HepG2 (cell line): ENCODE data around the gene PRCD. TPM values are rescaled to one million over a fixed set of nuclear protein-coding genes. Genes with fewer than 3 reads are reported as not detected.
A peak's percentile ranks its signal among the peaks of the same experiment; 100 is the strongest.

Experiments
- ARID2 ChIP-seq: sonication (generic); formaldehyde crosslinking; IDR thresholded peaks from 2 replicates; pipeline ENCODE4 v1.8.1; 2022; ENCODE audit warnings: mild to moderate bottlenecking, missing genetic modification reagents, borderline replicate concordance
- CCAR2 ChIP-seq: fragments of 200-400 bp; formaldehyde crosslinking; optimal IDR thresholded peaks from 2 replicates; pipeline ENCODE3; 2018; ENCODE audit warnings: low read depth, mild to moderate bottlenecking, low read length, moderate library complexity
- FIP1L1 ChIP-seq: fragments of 200-400 bp; formaldehyde crosslinking; IDR thresholded peaks from 2 replicates; pipeline ENCODE4 v1.6.1; 2018; ENCODE audit warnings: low read depth, mild to moderate bottlenecking, low read length, moderate library complexity, borderline replicate concordance; ENCODE audit not compliant: insufficient read depth
- FLYWCH1 ChIP-seq: sonication (generic); formaldehyde crosslinking; IDR thresholded peaks from 2 replicates; pipeline ENCODE4 v1.8.1; 2023; ENCODE audit warnings: mild to moderate bottlenecking, missing genetic modification reagents
- FOSL1 ChIP-seq: sonication (generic); formaldehyde crosslinking; IDR thresholded peaks from 2 replicates; pipeline ENCODE4 v1.9.0; 2021; ENCODE audit warnings: missing genetic modification reagents, borderline replicate concordance
- HES4 ChIP-seq: sonication (generic); formaldehyde crosslinking; IDR thresholded peaks from 2 replicates; pipeline ENCODE4 v1.9.0; 2021; ENCODE audit warnings: mild to moderate bottlenecking, missing genetic modification reagents, borderline replicate concordance
- HOXA7 ChIP-seq: sonication (generic); formaldehyde crosslinking; IDR thresholded peaks from 2 replicates; pipeline ENCODE4 v1.8.1; 2022; ENCODE audit warnings: mild to moderate bottlenecking, missing genetic modification reagents, moderate library complexity
- LCORL ChIP-seq, 2 experiments: fragments of 450-650 bp in 1 of 2; sonication (generic) in 1 of 2; formaldehyde crosslinking in 1 of 2; IDR thresholded peaks; 2 replicates each; pipeline versions ENCODE4 v1.5.0 to v1.6.1; 2017 to 2020; ENCODE audit warnings: antibody characterized with exemption in 1 of 2, missing genetic modification reagents in 1 of 2
- MAFF ChIP-seq: IDR thresholded peaks from 2 replicates; pipeline ENCODE4 v1.6.1; 2011; ENCODE audit warnings: low read depth, low read length, improper control_type of control experiment
- POLR2G ChIP-seq: fragments of 200-400 bp; formaldehyde crosslinking; IDR thresholded peaks from 2 replicates; pipeline ENCODE4 v1.6.1; 2018; ENCODE audit warnings: mild to moderate bottlenecking, low read depth, low read length, moderate library complexity
- REXO4 ChIP-seq: sonication (generic); formaldehyde crosslinking; IDR thresholded peaks from 2 replicates; pipeline ENCODE4 v1.8.0; 2022; ENCODE audit warnings: missing genetic modification reagents, mild to moderate bottlenecking, borderline replicate concordance
- SRSF4 ChIP-seq: fragments of 200-400 bp; formaldehyde crosslinking; IDR thresholded peaks from one replicate; pipeline ENCODE4 v1.6.1; 2018; ENCODE audit warnings: mild to moderate bottlenecking, low read depth, low read length, moderate library complexity; ENCODE audit not compliant: poor library complexity, severe bottlenecking
- XBP1 ChIP-seq: sonication (generic); formaldehyde crosslinking; IDR thresholded peaks from 2 replicates; pipeline ENCODE4 v1.5.0; 2020; ENCODE audit warnings: missing genetic modification reagents
- ZFP41 ChIP-seq: sonication (generic); formaldehyde crosslinking; IDR thresholded peaks from 2 replicates; pipeline ENCODE4 v1.4.0; 2020; ENCODE audit warnings: mild to moderate bottlenecking, missing genetic modification reagents, borderline replicate concordance
- ZNF263 ChIP-seq: sonication (generic); formaldehyde crosslinking; IDR thresholded peaks from 2 replicates; pipeline ENCODE4 v1.4.0; 2020; ENCODE audit warnings: missing genetic modification reagents
- polyA plus RNA-seq, 8 experiments: library from polyadenylated mRNA; depleted of rRNA in 3 of 8; stranded (reverse) in 7 of 8; unstranded in 1 of 8; fragments of >200 nt; fragmentation: Illumina TruSeq in 4 of 8; extraction: Trizol in 4 of 8; gene quantifications; 2 replicates each; pipeline versions ENCODE4 v1.2.1 to v1.2.3, GENCODE V29; 2011 to 2016; ENCODE audit warnings: low read depth in 4 of 8, missing spikeins in 1 of 8, mixed read lengths in 1 of 8; ENCODE audit not compliant: insufficient read depth in 1 of 8
- total RNA-seq, 5 experiments: library from RNA; depleted of rRNA; stranded (reverse); fragments of >200 nt; fragmentation: Illumina TruSeq; extraction: Trizol; gene quantifications; 2 replicates each; pipeline ENCODE4 v1.2.3, GENCODE V29; 2016; ENCODE audit warnings: low read depth in 1 of 5
- TF ChIP-seq, protein P1 (sequence below): sonication (generic); formaldehyde crosslinking; IDR thresholded peaks from 2 replicates; pipeline ENCODE4 v1.4.0; 2020; ENCODE audit warnings: missing genetic modification reagents, mild to moderate bottlenecking, borderline replicate concordance
- TF ChIP-seq, protein P2 (sequence below): sonication (generic); formaldehyde crosslinking; conservative IDR thresholded peaks from 2 replicates; pipeline ENCODE4 v1.8.0; 2022; ENCODE audit warnings: low read depth, missing genetic modification reagents
- TF ChIP-seq, protein P3 (sequence below): sonication (generic); formaldehyde crosslinking; IDR thresholded peaks from 2 replicates; pipeline ENCODE4 v1.5.0; 2020; ENCODE audit warnings: missing genetic modification reagents
- TF ChIP-seq, protein P4 (sequence below): sonication (generic); formaldehyde crosslinking; IDR thresholded peaks from 2 replicates; pipeline ENCODE4 v1.4.0; 2020; ENCODE audit warnings: missing genetic modification reagents
- TF ChIP-seq, protein P5 (sequence below): sonication (generic); formaldehyde crosslinking; IDR thresholded peaks from 2 replicates; pipeline ENCODE4 v1.4.0; 2020; ENCODE audit warnings: low read depth, mild to moderate bottlenecking, missing genetic modification reagents

The PRCD gene
- total and polyA plus RNA-seq, 2 of the 13 experiments (the other 11 are each of a cell fraction or from before 2014, with no cell fraction given), result 0.51 TPM; not detected in 1

DNA sequence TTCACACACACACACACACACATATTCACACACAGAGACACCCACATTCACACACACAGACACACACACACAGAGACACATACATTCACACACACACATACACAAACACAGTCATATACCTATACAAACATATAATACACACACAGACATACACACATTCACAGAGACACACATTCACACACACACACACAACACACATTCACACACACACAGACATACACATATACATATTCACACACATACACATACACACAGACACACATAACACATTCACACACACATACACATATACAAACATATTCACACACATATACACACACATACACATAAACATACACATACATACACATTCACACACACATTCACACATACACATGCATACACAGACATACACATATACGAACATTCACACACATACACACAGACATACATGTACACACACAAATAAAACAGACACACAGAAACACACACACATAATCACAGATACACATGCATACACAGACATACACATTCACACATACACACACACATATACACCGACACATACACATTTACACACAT is 7.9 kb downstream of the PRCD start (continued):
- TF ChIP-seq ZFP41 (CRISPR knock-in tag), result no peak
- peak; percentile 56; the same call in 1 of the 2 replicates for TF ChIP-seq LCORL (IDR thresholded peaks at IDR 0.05)
- no peak for TF ChIP-seq LCORL (CRISPR knock-in tag; IDR thresholded peaks at IDR 0.05)
- TF ChIP-seq, protein P1, sequence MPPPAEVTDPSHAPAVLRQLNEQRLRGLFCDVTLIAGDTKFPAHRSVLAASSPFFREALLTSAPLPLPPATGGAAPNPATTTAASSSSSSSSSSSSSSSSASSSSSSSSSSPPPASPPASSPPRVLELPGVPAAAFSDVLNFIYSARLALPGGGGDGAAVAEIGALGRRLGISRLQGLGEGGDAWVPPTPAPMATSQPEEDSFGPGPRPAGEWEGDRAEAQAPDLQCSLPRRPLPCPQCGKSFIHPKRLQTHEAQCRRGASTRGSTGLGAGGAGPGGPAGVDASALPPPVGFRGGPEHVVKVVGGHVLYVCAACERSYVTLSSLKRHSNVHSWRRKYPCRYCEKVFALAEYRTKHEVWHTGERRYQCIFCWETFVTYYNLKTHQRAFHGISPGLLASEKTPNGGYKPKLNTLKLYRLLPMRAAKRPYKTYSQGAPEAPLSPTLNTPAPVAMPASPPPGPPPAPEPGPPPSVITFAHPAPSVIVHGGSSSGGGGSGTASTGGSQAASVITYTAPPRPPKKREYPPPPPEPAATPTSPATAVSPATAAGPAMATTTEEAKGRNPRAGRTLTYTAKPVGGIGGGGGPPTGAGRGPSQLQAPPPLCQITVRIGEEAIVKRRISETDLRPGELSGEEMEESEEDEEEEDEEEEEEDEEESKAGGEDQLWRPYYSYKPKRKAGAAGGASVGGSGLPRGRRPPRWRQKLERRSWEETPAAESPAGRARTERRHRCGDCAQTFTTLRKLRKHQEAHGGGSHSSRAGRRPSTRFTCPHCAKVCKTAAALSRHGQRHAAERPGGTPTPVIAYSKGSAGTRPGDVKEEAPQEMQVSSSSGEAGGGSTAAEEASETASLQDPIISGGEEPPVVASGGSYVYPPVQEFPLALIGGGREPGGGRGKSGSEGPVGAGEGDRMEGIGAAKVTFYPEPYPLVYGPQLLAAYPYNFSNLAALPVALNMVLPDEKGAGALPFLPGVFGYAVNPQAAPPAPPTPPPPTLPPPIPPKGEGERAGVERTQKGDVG (CRISPR knock-in tag), result no peak
- TF ChIP-seq XBP1 (CRISPR knock-in tag), result no peak
- TF ChIP-seq, protein P2, sequence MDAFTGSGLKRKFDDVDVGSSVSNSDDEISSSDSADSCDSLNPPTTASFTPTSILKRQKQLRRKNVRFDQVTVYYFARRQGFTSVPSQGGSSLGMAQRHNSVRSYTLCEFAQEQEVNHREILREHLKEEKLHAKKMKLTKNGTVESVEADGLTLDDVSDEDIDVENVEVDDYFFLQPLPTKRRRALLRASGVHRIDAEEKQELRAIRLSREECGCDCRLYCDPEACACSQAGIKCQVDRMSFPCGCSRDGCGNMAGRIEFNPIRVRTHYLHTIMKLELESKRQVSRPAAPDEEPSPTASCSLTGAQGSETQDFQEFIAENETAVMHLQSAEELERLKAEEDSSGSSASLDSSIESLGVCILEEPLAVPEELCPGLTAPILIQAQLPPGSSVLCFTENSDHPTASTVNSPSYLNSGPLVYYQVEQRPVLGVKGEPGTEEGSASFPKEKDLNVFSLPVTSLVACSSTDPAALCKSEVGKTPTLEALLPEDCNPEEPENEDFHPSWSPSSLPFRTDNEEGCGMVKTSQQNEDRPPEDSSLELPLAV (CRISPR knock-in tag), result peak; percentile 64; the same call in 1 of the 2 replicates
- no peak for TF ChIP-seq MAFF
- TF ChIP-seq POLR2G, result no peak
- no peak for TF ChIP-seq REXO4 (CRISPR knock-in tag)
- TF ChIP-seq ZNF263 (CRISPR knock-in tag), result no peak
- peak; percentile 84; the same call in 1 of the 2 replicates for TF ChIP-seq HOXA7 (CRISPR knock-in tag)
- TF ChIP-seq SRSF4, result no peak
- no peak for TF ChIP-seq ARID2 (CRISPR knock-in tag)
- no peak for TF ChIP-seq FIP1L1
- TF ChIP-seq, protein P3, sequence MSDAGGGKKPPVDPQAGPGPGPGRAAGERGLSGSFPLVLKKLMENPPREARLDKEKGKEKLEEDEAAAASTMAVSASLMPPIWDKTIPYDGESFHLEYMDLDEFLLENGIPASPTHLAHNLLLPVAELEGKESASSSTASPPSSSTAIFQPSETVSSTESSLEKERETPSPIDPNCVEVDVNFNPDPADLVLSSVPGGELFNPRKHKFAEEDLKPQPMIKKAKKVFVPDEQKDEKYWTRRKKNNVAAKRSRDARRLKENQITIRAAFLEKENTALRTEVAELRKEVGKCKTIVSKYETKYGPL (CRISPR knock-in tag), result no peak
- no peak for TF ChIP-seq HES4 (CRISPR knock-in tag)
- TF ChIP-seq, protein P4, sequence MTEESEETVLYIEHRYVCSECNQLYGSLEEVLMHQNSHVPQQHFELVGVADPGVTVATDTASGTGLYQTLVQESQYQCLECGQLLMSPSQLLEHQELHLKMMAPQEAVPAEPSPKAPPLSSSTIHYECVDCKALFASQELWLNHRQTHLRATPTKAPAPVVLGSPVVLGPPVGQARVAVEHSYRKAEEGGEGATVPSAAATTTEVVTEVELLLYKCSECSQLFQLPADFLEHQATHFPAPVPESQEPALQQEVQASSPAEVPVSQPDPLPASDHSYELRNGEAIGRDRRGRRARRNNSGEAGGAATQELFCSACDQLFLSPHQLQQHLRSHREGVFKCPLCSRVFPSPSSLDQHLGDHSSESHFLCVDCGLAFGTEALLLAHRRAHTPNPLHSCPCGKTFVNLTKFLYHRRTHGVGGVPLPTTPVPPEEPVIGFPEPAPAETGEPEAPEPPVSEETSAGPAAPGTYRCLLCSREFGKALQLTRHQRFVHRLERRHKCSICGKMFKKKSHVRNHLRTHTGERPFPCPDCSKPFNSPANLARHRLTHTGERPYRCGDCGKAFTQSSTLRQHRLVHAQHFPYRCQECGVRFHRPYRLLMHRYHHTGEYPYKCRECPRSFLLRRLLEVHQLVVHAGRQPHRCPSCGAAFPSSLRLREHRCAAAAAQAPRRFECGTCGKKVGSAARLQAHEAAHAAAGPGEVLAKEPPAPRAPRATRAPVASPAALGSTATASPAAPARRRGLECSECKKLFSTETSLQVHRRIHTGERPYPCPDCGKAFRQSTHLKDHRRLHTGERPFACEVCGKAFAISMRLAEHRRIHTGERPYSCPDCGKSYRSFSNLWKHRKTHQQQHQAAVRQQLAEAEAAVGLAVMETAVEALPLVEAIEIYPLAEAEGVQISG (CRISPR knock-in tag), result no peak
- no peak for TF ChIP-seq CCAR2
- TF ChIP-seq FOSL1 (CRISPR knock-in tag), result no peak
- TF ChIP-seq, protein P5, sequence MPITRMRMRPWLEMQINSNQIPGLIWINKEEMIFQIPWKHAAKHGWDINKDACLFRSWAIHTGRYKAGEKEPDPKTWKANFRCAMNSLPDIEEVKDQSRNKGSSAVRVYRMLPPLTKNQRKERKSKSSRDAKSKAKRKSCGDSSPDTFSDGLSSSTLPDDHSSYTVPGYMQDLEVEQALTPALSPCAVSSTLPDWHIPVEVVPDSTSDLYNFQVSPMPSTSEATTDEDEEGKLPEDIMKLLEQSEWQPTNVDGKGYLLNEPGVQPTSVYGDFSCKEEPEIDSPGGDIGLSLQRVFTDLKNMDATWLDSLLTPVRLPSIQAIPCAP, result no peak
- no peak for TF ChIP-seq FLYWCH1
